ENCODE measurements around the gene EDAR.

The EDAR gene

DNA sequence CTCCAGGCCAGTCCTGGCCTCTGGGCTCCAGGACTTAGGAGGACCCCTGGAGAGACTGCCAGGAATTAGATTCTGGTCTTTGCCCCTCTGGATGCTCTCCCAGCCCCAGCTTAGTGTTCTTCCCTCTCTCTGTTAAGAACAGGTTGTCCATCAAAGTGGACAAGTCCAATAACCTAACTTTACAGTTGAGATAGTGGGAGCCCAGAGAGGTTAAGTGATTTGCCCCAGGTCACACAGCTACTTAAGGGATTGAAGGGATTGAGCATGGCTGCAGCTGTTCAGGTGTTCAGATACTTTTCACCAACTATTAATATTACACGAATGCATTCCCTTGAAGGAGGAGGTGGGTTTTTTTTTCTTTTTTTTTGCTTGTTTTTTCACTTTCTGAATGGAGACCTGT lies 57.6 kb downstream of the EDAR start:
- H3K4me3 ChIP-seq (ENCODE audit: control insufficient read depth, low read depth, low read length), result no peak overlapping the region
- no peak for DNase-seq (ENCODE audit: low read depth)
- TF ChIP-seq CTCF (IDR thresholded peaks at IDR 0.05; ENCODE audit: control insufficient read depth, insufficient read depth, low read depth, low read length, missing control alignments), result no peak

DNA sequence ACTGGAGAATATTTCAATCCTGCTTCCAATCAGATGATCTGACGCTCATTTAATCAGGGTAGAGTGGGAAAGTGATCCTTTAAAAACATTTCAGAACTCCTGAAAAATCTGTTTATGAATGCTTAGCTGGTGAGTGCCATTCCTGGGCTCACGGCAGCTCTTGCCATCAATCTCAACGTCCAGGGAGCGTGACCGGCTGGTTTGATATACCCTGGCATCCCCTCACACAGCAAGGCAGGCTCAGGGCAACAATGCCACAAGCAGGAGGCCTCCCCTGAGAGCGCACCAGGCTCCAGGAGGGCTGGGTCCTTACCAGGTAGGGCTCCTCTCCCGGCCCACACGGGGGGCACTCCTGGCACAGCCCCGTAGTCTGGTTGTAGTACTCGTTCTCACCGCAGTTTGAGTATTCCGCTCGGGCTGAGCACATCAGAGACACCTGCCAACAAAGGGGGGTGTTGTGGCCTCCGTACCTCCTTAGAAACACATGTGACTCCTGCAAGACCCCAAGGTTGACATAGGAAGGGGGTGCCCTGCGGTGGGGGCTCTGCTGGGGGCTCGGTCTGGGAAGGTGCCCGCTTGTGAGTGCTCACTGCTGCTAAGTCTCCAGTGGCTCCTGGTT lies 59.1 kb downstream of the EDAR start:
- TF ChIP-seq CTCF (IDR thresholded peaks at IDR 0.05; ENCODE audit: control insufficient read depth, insufficient read depth, low read depth, low read length, missing control alignments), result no peak
- H3K4me3 ChIP-seq (ENCODE audit: control insufficient read depth, low read depth, low read length), result no peak overlapping the region
- no peak for DNase-seq (ENCODE audit: low read depth)

DNA sequence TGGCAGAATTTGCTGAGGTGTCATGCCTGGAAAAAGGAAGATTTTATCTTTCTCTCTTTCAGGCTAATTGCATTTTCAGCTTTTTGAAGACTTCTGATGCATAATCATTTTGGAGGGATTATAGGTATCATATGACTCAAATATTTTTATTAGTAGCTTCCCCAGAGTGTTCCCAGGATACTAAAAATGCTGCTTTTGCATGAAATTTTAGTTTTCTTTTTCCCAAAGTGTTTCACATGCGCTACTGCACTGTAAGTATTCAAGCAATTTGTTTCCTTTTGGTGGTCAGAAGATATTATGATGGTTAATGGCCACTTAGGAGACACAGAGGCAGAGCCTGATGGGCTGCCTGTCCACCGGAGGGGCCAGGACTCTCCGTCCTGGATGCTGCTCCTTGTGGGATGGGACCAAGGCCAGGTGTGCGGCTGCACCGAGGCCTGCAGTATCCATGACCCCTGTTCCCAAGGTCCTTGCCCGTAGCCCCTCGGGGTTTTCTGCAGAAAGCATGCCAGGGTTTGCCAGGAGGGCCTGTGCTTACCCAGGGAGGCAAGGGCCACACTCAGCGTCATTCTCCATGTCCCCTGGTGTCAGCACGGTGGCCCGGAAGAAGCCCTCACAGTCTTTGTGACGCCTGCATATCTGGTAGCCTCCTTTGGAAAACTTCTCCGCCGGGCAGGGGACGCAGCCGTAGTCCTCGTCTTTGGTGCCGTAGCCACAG lies 60.2 kb downstream of the EDAR start:
- no peak overlapping the region for H3K4me3 ChIP-seq (ENCODE audit: control insufficient read depth, low read depth, low read length)
- DNase-seq (ENCODE audit: low read depth), result no peak
- no peak for TF ChIP-seq CTCF (IDR thresholded peaks at IDR 0.05; ENCODE audit: control insufficient read depth, insufficient read depth, low read depth, low read length, missing control alignments)

DNA sequence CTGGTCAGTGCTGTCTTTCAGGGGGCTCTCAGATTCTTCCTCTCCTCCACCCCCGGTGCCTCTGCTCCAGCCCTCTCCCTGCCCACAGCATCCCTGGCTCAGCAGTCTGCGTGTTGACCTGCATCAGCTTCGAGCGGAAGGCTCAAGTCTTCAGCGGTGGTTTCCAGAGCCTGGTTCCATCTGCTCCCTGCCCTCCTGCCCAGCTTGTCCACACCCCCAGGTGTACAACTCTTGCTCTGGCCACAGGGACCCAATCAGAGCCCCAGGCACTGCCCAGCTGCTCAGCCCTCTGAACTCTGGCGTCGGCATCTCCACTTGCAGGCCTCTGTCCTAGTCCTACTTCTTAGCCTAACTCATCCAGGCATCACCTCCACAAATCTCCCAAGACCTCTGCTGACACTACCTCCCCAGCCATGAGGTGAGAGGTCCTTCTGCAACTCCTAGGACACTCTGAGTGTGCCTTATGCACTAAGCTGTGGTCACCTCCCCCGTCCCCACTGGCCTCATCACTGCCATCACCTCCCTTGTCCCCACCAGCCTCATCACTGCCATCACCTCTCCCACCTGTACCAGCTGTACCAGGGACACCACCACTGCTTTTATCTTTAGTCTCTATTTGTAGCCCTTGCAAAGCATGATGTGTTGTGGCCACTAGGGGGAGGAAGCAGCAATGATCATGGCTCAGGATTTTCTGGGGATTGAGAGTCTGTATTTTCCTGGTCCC lies 60.9 kb downstream of the EDAR start:
- no peak overlapping the region for H3K4me3 ChIP-seq (ENCODE audit: control insufficient read depth, low read depth, low read length)
- TF ChIP-seq CTCF (IDR thresholded peaks at IDR 0.05; ENCODE audit: control insufficient read depth, insufficient read depth, low read depth, low read length, missing control alignments), result peak; percentile 86
- DNase-seq (ENCODE audit: low read depth), result peak; percentile 8

GRCh38 chr2:108927405-108927804 lies 61.6 kb downstream of the EDAR start:
- TF ChIP-seq CTCF (IDR thresholded peaks at IDR 0.05; ENCODE audit: control insufficient read depth, insufficient read depth, low read depth, low read length, missing control alignments), result no peak
- DNase-seq (ENCODE audit: low read depth), result no peak
- no peak overlapping the region for H3K4me3 ChIP-seq (ENCODE audit: control insufficient read depth, low read depth, low read length)

DNA sequence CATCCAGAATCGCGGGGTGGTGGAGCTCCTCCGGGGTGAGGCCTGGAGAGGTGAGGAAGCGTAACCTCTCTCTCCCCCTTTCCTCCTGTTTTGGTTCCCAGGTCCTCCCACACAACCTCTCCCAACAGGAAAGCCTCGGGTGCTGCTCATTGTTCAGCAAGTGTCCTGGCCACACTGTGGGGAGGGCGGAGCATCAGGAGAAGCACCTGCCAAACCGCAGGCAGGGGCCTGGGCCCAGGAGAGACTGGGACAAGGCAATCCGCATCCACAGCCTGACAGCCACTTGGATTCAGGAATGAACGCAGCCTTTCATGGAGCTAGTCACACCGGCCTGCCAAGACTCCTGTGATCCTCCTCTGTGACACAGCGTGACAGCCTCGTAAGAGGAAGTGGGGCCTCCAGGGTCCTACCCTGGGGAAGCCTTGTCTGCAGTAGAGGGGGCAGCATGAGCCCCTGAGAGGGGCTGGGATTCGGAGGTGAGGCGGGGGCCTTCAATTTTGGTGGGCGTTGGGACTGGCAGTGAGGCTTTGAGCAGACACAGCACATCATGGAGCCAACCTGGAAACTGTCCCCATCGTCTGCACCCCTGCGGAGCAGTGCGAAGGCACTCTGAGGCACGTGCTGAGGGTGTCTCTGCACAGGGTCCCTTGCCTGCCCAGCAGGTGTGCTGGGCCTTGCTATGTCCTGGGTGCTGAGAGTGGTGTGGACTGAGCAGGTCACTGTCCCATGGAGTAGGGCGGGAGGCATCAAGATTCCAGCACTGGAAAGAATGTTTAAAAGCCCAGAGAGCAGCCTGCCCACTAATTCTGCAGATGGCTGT lies 62.2 kb downstream of the EDAR start:
- H3K4me3 ChIP-seq (ENCODE audit: control insufficient read depth, low read depth, low read length), result no peak overlapping the region
- no peak for TF ChIP-seq CTCF (IDR thresholded peaks at IDR 0.05; ENCODE audit: control insufficient read depth, insufficient read depth, low read depth, low read length, missing control alignments)
- no peak for DNase-seq (ENCODE audit: low read depth)
